Ectodermal cell (in vitro differentiated cells): ENCODE data around the gene RABGAP1L.

Experiments used
- H3K27ac ChIP-seq: 2 replicates; pipeline ENCODE4 v1.7.0; 2013; ENCODE audit warnings: mild to moderate bottlenecking, low read depth, low read length; ENCODE audit not compliant: insufficient read depth, poor library complexity, severe bottlenecking
- H3K27me3 ChIP-seq: 2 replicates; pipeline ENCODE4 v1.7.0; 2013; ENCODE audit warnings: mild to moderate bottlenecking, low read length; ENCODE audit not compliant: insufficient read depth, control insufficient read depth, poor library complexity, severe bottlenecking
- H3K36me3 ChIP-seq: one replicate; pipeline ENCODE4 v1.7.0; 2013; ENCODE audit warnings: low read length; ENCODE audit not compliant: control insufficient read depth, insufficient read depth
- H3K4me1 ChIP-seq: one replicate; pipeline ENCODE4 v1.7.0; 2013; ENCODE audit warnings: low read length; ENCODE audit not compliant: control insufficient read depth, insufficient read depth
- H3K4me3 ChIP-seq: 2 replicates; pipeline ENCODE4 v1.7.0; 2013; ENCODE audit warnings: low read depth, low read length, control low read depth; ENCODE audit not compliant: insufficient read depth
- H3K9me3 ChIP-seq: 2 replicates; pipeline ENCODE4 v1.7.0; 2013; ENCODE audit warnings: mild to moderate bottlenecking, low read length, moderate library complexity; ENCODE audit not compliant: control insufficient read depth
- WGBS, 2 experiments: methylation state at CpG; one replicate each; pipeline ENCODE4 v1.1.7; 2013; ENCODE audit warnings: missing lambda C conversion rate in 2 of 2; 5-methylcytosine and 5-hydroxymethylcytosine counted together

RABGAP1L gene

DNA sequence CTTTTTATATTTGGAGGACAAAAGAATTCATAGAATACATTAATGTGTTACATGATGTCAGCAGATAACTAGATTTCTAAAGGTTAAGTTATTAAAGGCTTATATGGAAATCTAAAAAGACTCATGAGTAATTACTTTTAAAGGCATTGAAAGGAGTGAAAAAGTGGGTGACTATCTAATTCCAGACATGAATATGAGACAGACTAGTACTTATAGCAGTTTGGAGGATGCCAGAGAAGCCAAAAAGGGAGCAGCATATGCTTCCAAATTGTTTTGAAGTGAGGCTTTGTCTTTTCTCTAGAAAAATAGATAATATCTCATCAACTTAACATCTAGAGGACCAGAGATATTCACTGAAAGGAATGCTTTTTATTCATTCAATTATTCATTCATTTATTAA lies 564.9 kb downstream of the RABGAP1L start:
- H3K27me3 ChIP-seq: no peaks in the 10 kb centered on the region

DNA sequence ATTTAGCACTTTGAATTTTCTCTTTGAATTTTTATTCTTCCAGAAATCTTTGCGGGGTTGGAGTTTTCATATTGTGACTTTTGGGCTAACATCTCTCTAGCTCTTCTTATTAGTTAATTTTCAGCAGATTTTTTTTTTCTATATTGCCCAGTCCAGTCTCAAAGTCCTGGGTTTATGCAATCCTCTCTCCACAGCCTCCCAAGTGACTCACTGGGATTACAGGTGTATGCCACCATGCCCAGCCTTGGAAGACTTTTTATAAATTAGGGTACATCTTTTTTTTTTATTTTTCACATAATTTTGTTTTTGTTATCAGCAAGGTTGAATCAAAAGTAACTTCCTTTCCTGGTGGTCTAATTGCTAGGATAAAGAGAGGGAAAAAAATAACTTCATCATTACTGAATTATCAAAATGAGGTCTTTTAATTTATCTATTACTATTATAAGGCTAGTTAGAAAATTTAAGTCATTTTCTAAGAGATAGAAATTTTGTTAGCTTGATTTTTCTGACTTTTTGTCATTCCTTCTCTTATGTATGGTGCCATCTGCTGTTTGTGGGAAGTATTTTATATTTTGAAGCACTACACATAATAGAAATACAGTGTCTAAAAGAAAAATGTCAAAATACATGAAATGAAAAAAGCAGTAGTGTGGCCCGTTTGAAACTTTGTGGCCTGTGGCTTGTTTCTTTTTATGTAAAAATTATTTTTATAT lies 567.0 kb downstream of the RABGAP1L start:
- Histone ChIP-seq H3K4me1 (no peaks in the 10 kb centered on the region), H3K9me3 (no peaks in the 10 kb centered on the region), H3K4me3 (no peak overlapping the region), H3K27ac (no peak overlapping the region), H3K36me3 (no peaks in the 10 kb centered on the region), H3K27me3 (no peaks in the 10 kb centered on the region)
- WGBS, 2 experiments: 60% methylated on average over 2 of the region's 2 CpGs; no CpG with 5 or more reads in 1 of the 2 experiments

More for the DNA sequence above, 564.9 kb downstream of the RABGAP1L start:
- H3K36me3 ChIP-seq: no peaks in the 10 kb centered on the region
- no peaks in the 10 kb centered on the region for H3K4me1 ChIP-seq
- H3K4me3 ChIP-seq: no peak overlapping the region
- no peaks in the 10 kb centered on the region for H3K9me3 ChIP-seq
- no peak overlapping the region for H3K27ac ChIP-seq

DNA sequence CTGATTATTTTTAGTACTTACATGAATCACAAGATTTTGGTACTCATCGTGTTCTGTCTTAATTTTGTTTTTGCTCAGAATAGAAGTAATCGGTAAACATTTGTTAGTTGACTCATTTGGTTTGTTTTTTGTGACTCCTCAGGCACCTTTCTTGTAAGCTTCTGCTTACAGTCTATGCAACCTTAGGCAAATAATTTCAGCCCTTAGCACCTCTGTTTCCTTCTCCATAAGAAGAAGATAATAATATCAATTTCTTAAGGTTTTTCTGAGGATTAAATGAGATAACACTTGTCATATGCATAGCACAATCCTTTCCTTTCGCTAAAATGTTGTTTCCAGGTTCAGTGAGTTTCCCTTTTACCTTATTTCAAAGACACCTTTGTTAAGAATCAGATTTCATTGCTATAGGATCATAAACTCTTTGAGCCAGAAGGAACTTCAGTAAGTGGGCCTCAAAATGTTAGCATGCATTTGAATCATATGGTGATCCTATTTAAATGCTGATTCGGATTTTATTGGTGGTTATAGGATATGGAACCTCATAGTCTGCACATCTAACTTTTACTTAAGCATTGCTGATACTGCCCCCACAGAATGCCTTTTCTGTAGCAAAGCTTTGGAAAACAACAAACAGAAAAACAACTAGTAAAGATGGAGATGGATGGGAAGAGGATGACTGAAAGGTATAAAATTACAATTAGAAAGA lies 567.7 kb downstream of the RABGAP1L start:
- Histone ChIP-seq H3K4me1 (no peaks in the 10 kb centered on the region), H3K9me3 (no peaks in the 10 kb centered on the region), H3K36me3 (no peaks in the 10 kb centered on the region), H3K27me3 (no peaks in the 10 kb centered on the region), H3K27ac (no peak overlapping the region), H3K4me3 (no peak overlapping the region)
- WGBS, 2 experiments: 76 to 84% methylated on average over 3 to 4 of the region's 4 CpGs

DNA sequence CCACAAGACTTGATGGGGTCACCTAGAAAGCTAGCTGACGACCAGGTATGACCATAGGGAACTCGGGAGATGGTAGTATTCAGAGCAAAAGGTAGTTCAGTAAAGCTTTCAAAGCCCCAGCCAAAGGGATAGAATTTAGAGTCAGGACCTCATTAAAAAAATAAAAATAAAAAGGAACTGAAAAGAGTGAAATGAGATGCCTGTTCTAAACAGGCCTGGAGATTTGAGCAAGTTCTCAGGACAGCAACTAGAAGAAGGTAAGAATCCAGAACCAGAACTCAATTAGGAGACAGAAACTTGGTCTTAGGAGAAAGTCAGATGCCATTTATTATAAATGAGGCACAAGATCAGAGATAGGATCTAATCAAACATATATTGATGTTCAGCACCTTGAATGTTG lies 575.0 kb downstream of the RABGAP1L start:
- H3K36me3 ChIP-seq: no peaks in the 10 kb centered on the region
- H3K4me1 ChIP-seq: no peaks in the 10 kb centered on the region
- no peaks in the 10 kb centered on the region for H3K27me3 ChIP-seq
- H3K27ac ChIP-seq: no peak overlapping the region
- H3K9me3 ChIP-seq: no peaks in the 10 kb centered on the region
- no peak overlapping the region for H3K4me3 ChIP-seq
- WGBS, 2 experiments: 91 to 93% methylated on average over 2 of the region's 2 CpGs

DNA sequence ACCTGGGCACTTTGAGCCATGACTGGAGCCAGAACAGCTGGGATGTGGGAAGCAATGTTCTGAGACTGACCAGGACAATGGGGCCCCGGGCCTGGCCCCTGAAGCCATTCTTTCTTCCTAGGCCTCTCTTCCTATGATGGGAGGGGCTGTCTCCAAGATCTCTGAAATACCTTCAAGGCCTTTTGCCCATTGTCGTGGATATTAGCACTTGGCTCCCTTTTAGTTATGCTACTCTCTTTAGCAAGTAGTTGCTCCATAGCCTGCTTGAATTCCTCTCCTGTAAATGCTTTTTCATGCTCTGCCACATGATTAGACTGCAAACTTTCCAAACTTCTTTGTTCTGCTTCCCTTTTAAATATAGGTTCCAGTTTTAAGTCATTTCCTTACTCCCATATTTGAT lies 577.5 kb downstream of the RABGAP1L start:
- H3K36me3 ChIP-seq: no peaks in the 10 kb centered on the region
- no peak overlapping the region for H3K27ac ChIP-seq
- no peak overlapping the region for H3K4me3 ChIP-seq
- H3K4me1 ChIP-seq: no peaks in the 10 kb centered on the region
- WGBS, 2 experiments: 77 to 88% methylated on average over 2 of the region's 2 CpGs
- H3K9me3 ChIP-seq: no peaks in the 10 kb centered on the region
- no peaks in the 10 kb centered on the region for H3K27me3 ChIP-seq

DNA sequence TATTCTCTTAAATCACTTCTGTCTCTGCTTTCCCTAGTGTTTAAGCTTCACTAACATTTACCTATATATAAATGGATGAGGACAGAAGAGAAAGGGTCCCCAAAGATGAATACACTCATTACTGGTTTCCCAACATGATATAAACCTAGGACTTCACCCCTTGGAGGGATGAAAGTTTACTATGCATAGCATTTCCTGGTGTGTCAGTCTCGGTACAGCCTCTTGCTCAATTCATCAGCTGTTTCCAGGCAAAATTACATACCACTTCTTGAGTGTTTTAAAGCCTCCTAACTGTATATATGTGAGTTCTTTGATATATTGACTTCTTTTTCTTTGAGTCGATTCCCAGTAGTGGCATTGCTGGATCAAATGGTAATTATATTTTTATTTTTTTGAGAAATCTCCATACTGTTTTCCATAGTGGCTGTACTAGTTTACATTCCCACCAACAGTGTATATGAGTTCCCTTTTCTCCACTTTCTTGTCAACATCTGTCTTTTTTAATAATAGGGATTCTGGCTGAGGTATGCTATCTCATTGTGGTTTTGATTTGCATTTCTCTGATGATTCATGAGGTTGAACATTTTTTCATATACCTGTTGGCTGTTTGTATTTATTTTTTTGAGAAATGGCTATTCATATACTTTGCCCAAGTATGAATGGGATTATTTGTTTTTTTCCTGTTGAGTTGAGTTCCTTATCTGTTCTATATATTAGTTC lies 581.1 kb downstream of the RABGAP1L start:
- H3K27me3 ChIP-seq: no peaks in the 10 kb centered on the region
- 94 to 100% methylated on average over 1 to 2 of the region's 2 CpGs for WGBS, 2 experiments
- H3K4me3 ChIP-seq: no peak overlapping the region
- no peaks in the 10 kb centered on the region for H3K9me3 ChIP-seq
- H3K36me3 ChIP-seq: no peaks in the 10 kb centered on the region
- H3K27ac ChIP-seq: no peak overlapping the region
- no peaks in the 10 kb centered on the region for H3K4me1 ChIP-seq

DNA sequence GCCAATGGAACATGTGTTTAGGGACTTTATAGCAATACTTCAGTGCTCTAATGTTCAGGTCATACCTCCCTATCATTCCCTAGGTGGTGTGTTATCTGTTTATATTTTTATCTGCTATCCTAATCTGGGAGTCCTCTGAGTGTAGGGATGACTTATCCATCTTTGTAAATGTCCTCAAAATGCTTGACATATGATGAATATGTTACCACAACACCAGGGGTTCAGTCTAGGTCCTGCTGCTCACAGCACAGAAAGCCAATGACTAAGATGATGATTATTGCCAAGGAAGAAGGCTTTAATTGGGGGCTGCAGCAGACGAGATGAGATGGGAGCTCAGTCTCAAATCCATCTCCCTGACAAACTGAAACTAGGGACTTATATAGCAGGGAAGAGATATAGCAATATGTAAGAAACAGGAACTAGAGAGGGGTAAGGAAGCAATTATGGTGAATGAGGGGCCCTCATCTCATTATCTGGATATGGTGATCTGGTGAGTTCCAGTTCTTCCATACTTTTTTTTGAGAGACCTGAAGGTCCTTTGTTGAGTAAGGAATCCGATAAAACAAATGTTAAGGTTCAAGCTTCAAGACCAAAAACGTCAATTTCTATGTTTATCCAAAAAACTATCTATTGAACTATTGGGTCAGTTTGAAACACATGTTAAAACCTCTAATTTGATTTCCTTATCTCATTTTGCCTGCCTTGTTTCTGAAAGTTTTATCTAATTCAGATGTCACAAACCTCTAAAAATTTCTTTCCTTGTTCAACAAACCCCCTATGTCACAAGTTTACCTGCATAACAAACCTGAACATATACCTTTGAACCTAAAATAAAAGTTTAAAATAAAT lies 583.7 kb downstream of the RABGAP1L start:
- H3K9me3 ChIP-seq: no peaks in the 10 kb centered on the region
- H3K36me3 ChIP-seq: no peaks in the 10 kb centered on the region
- no peak overlapping the region for H3K27ac ChIP-seq
- H3K27me3 ChIP-seq: no peaks in the 10 kb centered on the region
- no peaks in the 10 kb centered on the region for H3K4me1 ChIP-seq
- H3K4me3 ChIP-seq: no peak overlapping the region
- WGBS, 2 experiments: 92 to 95% methylated on average over 3 of the region's 3 CpGs

DNA sequence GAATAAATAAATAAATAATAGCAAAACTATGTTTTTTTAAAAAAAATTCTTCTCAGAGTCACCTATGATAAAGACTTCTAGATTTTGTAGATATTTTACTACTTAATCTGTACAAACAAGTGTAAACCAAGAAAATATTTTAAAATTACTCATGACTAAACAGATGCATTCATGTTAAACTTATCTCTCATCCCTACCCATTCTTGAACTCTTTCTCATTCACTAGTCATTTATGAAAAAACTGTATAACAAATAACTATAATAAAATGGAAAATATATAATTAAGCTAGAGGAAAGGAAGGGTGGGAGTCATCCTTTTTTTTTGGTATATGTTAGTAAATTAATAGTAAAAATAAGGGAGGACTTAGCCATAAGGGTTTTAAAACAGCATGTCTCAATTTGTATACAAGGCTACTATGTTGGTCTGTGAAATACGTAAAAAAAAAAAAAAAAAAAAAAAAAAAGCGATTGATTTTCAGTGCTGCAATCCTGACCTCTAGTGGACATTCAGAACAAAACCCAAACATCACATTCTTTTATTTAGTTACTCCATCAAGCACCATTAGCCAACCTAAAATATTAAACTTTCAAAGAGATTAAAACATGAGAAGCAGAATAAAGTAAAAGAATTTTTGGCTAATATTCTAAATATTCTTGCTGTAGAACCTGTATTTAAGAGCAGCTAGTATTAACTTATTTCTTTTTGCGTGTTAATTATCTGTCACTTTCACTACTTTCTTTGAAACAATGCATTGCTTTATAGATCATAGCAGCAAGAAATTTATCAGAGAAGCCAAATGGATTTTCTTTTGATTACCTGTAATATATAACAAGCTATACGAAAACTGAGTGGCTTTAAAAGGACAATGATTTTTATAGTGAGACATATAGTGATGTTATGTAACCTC lies 584.6 kb downstream of the RABGAP1L start:
- H3K9me3 ChIP-seq: no peaks in the 10 kb centered on the region
- H3K36me3 ChIP-seq: no peaks in the 10 kb centered on the region
- no peak overlapping the region for H3K4me3 ChIP-seq
- no peaks in the 10 kb centered on the region for H3K4me1 ChIP-seq
- no peaks in the 10 kb centered on the region for H3K27me3 ChIP-seq
- whole genome bisulfite sequencing, 2 experiments: 80 to 85% methylated on average over 2 to 3 of the region's 4 CpGs
- H3K27ac ChIP-seq: no peak overlapping the region

DNA sequence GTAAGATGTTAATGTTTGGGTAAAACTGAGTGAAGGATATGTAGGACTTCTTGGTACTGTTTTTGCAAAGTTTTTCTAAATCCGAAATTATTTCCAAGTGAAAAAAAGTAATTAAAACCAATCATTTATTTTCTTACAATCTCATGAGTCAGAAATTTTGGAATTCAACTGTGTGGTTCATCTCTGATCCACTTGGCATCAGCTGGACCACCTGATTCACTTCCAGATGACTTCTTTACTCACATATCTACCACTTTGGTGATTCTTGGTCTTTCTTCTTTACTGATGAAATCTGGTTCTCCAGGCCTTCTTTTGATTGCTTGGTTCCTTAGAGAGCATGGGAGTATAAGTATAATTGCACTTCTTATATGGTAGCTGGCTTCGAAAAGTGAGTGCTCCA lies 585.6 kb downstream of the RABGAP1L start:
- no peaks in the 10 kb centered on the region for H3K9me3 ChIP-seq
- H3K27ac ChIP-seq: no peak overlapping the region
- H3K36me3 ChIP-seq: no peaks in the 10 kb centered on the region
- H3K4me1 ChIP-seq: no peaks in the 10 kb centered on the region
- H3K4me3 ChIP-seq: no peak overlapping the region
- WGBS, 2 experiments: 70 to 85% methylated on average over 2 of the region's 2 CpGs
- H3K27me3 ChIP-seq: no peaks in the 10 kb centered on the region
